GM21515 (cell line): ENCODE data around the gene TP53TG5.

Experiments
- ATAC-seq: cut with Tn5 transposase; IDR thresholded peaks from one replicate; pipeline ENCODE4 v1.9.1; 2021; ENCODE audit not compliant: unreplicated experiment

TP53TG5 gene

DNA sequence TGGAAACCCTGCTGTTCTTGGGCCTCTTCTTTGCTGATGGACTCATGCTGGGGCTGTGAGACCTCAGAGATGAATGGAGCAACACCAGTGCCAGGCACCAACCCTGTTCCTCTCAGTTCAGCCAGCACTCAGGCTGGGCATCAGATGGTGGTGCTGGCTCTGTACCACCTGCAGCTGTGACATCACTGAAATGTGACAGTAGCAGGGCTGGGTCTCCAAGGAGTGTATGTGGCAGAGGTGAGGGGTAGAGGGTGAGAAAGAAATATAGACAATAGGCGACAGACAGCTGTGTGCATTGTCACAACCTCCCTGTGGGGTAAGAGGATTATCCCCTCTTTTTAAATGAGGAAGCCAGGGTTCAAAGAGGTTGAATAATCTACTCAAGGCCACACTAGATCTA lies at the start of gene TP53TG5:
Gene TP53TG5 (minus strand): TSS at position 135 of the 400 bp plus-strand sequence. CDS start 89 bp downstream, at position 46.
- no peak for ATAC-seq

DNA sequence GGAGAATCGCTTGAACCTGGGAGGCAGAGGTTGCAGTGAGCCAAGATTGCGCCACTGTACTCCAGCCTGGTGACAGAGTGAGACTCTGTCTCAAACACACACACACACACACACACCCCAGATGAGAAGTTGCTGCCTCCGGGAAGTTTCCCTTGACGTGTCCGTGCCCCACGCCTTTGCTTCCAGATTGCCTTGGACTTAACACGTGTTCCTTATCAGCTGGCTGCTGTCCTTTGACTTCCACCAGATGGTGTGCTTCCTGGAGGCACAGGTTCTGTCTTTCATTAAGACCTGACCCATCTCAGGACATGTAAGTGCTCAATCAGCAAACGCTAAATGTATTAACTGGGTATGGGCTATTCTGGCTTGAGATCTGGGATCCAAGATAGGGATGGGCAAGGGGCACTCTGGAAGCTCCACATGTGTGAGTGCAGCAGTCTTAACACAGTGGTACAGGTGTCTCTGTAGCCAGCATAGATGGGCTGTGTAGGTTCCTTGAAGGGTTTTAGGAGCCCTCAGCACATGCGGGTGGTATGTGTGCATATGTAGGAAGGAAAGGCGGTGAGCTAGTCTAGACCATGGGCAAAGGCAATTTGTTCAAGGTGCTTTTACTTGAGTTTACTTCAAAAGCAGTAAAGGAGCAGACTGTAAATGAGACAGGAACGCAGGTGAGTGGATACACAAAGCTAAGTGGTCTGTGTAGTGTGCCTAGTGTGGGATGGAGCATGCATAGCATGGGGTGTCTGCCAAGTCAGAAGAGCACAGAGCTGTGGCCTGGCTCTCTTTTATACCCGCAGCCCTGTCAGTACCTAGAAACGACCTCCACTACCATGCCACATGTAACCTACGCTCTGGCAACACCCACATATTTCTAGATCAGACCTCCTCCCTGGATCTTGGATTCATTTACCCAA lies 49.4 kb upstream of the TP53TG5 start:
- no peak for ATAC-seq

DNA sequence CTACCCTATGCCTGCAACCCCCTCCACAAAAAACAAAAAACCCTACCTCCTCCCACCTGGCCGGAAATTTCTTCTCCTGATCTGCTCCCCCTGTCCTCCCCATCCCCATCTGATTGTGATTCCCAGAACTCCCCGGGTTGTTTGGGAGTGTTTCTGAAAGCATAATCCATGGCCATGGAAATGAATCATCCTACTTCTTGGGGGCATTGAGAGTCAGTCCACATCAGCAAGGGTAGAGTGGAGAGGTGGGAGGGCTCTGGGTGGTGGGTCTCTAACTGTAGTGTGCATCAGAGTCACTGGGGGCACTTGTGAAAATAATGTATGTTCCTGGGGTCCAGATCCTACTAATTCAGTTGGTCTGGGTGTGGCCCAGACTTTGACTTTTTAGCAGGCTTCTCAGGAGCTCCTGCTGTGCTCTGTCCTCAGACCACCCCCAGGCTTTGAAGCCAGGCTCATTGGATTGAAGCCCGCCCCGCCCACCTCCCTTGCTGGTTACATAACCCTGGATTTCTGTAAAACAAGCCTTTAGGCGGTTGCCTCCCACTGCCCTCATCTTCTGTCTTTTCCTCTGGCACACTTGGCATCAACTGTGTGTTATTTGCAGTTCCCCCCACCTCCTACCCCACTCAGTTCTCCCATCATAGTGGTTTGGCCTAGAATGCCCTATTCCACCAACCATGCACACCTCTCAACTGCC lies 48.3 kb upstream of the TP53TG5 start:
- ATAC-seq, result no peak

DNA sequence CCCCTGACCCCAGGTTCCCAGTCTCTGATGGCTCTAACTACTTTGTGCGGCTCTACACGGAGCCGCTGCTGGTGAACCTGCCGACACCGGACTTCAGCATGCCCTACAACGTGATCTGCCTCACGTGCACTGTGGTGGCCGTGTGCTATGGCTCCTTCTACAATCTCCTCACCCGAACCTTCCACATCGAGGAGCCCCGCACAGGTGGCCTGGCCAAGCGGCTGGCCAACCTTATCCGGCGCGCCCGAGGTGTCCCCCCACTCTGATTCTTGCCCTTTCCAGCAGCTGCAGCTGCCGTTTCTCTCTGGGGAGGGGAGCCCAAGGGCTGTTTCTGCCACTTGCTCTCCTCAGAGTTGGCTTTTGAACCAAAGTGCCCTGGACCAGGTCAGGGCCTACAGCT lies 47.4 kb upstream of the TP53TG5 start:
- ATAC-seq, result no peak

DNA sequence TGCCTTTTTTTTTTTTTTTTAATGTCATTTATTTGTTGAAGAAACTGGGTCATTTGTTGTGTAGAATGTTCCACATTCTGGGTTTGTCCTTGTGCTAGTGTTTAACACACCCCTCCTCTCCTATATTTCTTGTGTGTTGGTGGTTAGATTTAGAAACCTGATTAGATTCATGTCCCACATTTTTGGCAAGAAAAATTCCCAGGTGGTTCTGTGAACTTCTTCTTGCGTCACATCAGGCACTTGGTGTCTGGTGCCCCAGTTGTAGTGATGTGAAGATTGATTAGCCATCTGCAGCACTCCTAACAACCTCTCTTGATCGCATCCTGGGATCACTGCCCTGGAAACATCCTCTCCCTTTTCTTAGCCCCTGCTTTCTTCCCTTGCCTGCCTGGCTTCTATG lies 45.6 kb upstream of the TP53TG5 start:
- ATAC-seq, result no peak

DNA sequence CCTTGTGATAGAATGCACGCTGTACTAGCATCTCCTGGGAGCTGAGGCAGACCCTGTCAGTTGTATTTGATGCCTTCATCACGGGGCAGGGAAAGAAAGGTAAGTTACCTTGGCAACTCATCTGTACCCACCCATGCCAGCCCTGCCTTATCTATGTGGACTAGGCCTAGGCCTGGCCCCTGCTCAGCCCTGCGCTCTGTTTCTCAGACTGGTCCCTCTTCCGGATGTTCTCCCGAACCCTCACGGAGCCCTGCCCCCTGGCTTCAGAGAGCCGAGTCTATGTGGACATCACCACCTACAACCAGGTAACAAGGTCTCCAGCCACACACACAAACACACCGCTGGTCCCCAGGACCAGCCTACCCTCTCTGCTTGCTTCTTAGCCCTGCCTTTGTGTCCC lies 42.0 kb upstream of the TP53TG5 start:
- no peak for ATAC-seq

DNA sequence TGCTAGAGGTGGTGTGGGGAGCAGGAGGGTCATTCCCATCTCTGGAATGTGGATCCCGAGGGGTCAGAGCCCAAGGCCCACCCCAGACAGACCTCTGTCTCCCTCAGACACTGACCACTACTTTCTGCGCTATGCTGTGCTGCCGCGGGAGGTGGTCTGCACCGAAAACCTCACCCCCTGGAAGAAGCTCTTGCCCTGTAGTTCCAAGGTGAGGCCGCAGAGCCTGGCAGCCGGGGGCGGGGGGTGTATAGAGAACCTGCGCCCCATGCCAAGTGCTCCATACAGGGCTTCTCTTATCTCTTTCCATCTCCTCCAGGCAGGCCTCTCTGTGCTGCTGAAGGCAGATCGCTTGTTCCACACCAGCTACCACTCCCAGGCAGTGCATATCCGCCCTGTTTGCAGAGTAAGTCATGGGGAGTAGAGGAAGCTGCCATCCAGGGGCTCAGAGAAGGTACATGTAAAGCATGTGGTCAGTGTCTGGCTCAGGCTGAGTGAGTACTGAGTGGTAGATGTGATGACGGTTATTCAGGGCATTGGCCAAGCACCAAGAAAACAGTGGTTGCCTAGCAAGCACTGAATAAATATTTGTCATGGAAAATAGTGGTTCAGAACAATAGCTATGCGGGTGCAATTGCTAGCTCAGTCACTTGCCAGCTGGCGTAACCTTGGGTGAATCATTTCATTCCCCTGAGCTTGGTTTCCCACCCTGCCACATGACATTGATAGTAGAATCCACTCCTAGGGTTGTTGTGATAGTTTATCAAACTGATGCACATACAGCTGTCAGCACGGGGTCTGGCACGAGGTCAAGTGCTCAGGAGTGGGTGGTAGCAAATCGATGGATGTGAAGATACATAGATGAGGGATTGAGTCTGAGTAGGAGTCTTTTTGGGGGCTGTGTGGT lies 41.3 kb upstream of the TP53TG5 start:
- ATAC-seq, result peak; percentile 48

DNA sequence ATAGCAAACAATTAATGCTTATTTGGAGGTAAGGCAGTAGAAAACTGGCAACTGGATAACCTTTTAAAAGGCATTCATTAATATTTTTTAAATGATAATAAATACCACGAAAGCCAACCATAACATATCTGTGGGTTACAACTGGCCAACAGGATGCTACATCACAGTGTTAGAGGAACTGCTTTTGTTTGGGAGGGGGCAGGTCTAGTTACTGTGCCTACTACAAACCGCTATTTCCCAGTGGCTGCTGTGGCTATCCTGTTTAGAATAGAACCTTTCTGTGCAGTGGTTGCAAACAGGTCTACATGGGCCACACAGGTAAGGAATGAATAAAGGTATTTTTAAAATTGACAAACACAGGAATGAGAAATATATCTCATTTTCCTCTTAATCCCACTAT lies 38.8 kb upstream of the TP53TG5 start:
- ATAC-seq, result no peak

DNA sequence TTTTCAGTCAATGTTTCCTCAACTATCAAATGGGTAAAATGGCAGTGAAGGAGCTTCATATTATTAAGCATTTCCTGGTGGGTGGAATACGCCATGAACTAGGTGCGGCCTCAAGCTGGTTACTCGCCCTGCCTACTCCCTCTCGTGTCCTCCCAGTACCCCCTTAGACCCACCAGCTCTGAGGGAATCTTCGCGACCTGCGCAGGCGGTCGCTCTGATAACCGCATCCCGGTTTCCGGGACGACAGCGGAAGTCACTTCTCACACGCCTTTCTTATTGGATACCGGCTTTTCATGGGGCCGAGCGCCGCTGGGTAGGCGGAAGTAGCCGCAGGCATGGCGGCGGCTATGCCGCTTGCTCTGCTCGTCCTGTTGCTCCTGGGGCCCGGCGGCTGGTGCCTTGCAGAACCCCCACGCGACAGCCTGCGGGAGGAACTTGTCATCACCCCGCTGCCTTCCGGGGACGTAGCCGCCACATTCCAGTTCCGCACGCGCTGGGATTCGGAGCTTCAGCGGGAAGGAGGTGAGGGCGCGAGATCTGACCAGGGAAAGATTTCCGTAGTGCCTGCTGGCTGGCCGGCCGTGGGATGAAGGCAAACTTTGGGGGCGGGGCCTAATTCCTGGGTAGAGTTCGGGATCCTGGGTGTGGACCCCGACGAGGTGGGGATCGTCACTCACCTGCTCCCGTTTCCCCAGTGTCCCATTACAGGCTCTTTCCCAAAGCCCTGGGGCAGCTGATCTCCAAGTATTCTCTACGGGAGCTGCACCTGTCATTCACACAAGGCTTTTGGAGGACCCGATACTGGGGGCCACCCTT lies 37.9 kb upstream of the TP53TG5 start, which contains the start of gene PIGT:
Gene PIGT (plus strand): TSS at position 320 of the 816 bp plus-strand sequence. CDS start 16 bp downstream, at position 336.
- ATAC-seq, result peak; percentile 76

DNA sequence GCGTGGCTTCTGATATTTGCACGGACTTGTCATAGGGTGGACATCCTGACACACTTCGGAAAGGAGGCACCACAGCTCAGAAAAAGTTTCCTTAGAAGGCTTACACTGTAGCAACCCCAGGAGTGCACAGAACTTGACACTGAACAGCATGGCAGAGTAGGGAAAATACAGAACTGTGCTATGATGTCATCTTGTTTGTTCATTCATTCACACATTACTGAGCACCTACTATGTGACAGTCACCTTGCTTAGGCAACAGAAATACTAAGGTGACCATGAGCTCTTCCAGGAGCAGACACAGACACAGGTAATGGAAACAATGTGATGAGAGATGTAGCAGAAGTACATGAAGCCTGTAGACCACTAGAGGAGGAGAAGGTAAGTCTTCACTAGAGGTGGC lies 35.4 kb upstream of the TP53TG5 start:
- no peak for ATAC-seq

DNA sequence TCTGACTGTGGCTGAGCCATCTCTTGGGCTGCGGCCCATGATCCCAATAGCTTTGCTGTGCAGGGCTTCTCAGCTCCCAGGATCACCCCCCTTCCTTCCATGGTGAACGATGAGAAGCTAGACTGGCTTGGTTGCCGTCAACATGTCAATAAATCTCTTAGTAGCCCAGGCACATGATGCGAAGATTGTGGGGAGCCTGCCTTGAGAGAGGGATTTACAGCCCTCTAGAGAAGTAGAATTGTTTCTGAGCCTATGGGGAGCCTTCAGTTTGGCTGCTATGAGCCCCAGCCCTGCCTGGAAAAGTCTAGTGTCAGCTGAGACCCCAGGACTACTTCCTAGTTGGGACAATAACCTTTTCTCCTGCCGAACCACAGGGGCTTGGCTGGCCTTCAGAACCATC lies 34.5 kb upstream of the TP53TG5 start:
- ATAC-seq, result no peak

DNA sequence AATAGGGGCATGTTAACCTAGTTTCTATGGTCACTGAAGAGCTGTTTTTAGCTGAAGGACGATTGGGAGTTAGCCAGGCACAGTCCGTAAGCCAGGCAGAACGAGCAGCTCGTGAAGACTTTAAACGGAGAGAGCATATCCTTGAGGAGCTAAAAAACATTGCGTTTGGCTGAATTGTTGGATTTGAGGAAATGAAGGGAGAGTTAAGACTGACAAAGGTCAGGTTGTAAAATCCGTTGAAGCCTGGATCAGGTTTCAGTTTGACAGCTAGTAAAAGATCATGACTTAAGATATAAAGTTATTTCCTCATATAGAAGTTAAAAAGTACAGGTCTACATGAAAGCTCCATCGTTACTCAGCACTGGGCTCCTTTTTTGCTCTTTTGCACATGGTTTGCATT lies 32.8 kb upstream of the TP53TG5 start:
- ATAC-seq, result no peak

DNA sequence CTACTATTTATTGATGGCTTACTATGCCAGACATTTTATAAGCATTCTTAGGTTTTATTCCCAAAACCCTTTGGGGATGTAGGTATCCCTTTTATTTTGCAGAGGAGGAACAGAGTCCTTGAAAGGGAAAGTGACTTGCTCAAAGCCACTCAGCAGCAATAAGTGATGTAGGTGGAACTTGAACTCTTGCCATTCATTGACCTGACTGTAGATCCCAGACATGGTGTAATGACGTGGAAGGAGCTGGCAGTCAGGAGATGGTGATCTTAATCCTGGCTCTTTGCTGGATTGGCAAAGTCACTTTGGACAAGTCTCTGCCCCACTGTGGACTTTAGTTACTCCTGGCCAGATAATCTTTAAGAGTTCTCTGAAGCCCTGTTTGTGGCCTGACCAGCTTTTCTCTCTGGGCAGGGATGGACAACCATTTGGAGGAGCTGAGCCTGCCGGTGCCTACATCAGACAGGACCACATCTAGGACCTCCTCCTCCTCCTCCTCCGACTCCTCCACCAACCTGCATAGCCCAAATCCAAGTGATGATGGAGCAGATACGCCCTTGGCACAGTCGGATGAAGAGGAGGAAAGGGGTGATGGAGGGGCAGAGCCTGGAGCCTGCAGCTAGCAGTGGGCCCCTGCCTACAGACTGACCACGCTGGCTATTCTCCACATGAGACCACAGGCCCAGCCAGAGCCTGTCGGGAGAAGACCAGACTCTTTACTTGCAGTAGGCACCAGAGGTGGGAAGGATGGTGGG lies 31.6 kb upstream of the TP53TG5 start:
- no peak for ATAC-seq

DNA sequence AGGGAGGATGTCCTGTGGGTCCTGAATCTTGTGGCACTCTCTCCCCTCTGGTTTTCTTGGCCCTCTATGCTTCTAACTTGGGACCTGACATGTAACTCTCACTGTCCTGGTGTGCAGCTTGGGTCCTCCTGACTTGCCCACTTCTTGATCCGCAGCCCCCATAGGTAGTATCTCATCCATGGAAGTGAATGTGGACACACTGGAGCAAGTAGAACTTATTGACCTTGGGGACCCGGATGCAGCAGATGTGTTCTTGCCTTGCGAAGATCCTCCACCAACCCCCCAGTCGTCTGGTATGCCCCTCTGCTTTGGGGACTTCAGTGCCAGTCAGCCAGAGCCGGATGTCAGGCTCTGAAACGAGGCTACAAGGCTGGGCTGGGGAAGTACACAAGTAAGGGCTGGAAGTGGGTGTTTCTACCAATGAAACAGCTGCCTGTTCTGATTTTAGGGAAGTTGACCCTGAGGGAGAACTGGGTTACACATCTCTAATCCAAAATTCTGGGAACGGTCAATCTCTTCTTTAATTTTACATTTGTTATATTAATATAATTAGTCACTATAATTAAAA lies 30.6 kb upstream of the TP53TG5 start:
- no peak for ATAC-seq

DNA sequence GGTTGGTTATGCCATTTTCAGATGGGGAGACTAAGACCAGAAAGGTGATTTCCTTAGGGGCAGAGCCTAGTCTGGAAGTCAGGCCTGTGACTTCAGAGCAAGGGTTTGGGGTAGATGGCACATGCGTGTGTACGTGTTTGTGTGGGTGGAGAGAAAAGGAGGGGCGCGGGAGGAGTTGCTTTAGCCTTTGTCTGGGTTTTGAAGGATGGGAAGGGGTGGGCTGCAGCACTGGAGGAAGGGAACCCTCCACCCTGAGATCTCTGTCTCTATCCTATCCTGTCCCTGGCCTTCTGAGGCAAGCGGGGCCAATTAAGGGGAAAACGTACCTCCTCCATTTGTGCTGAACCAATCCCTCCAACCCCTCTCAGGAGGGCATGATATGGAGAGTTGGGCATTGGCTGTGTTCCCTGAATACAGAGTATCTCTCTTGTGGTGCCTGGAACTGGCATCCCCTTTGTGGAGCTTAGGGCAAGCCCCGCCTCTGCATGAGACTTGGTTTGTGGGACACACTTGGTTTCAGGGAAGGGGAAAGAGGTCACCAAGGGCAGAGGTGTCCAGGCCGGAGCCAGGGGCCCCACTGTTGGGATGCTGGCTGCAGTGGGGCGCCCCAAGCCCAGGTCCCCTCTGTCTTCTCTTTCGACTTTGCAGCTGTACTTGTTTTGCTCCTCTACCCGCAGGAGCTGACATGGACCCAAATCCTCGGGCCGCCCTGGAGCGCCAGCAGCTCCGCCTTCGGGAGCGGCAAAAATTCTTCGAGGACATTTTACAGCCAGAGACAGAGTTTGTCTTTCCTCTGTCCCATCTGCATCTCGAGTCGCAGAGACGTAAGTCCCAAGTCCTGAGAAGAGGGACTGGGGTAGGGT lies 29.9 kb upstream of the TP53TG5 start, which contains the start of gene DBNDD2:
Gene DBNDD2 (plus strand): TSS at position 507 of the 863 bp plus-strand sequence. CDS start 179 bp downstream, at position 686.
- ATAC-seq, result no peak

DNA sequence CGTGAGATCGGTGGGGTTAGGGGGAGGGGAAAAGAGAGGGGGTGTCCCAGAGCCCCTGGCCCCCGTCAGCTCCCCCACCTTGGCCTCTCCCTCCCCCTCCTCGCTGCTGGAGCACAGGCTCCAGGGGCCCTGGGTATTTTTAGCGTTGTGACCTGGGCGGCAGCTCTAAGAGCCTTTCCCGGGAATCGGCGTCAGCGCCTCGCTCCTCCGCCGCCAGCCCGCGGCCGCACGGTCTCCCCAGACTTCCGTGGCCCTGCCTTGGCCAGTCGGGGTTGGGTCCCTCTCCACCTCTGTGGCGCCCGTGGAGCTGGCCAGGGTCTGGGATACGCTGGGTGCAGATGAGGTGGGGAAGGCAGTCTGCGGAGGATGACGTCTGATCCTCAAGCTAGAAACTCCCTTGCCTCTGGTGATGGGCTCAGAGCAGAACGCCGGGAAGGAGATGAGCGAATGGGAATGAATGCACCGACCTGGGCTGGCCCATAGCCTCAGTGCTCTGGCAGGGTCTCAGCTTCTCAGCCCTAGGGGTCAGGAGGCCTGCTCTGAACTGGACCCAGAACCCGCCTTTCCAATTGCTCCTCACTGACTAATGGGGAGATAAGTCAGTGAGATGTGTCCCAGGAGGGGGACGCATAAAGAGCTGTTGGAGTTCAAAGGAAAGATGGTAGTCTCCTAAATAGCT lies 29.1 kb upstream of the TP53TG5 start:
- no peak for ATAC-seq

DNA sequence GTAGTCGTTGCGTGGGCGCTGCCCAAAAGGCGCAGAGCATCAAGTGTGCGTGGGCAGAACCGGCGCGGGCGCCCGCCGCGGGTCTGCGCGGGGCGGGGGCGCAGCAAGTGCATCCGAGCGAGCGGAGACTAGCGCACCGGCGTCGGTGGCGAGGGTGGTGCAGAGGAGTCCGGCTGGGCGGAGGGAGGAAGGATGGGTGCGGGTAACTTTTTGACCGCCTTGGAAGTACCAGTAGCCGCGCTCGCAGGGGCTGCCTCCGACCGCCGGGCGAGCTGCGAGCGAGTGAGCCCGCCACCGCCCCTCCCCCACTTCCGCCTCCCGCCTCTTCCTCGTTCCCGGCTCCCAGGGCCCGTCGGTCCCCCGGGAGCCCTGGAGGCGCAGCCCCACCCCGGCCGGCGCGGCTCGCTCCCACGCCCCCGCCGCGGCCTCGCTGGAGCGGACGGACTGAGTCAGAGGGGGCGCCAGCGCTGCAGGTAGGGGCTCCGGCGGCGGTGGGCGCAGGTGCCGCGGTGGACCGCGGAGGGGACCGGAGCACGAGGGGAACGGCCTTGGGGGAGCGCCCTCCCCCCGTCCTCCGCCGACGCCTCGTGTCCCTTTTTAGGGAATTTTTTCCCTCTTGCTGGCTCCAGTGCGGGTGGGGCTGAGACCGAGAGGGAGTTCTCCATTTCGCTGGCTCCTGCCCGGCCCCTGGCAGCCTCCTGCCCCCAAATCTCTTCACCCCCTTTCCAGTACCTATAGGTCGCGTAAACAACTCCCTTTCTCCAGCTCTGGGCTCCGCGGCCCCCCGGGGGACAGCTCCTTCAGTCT lies 28.3 kb upstream of the TP53TG5 start:
- ATAC-seq, result no peak
